ENCODE measurements around the gene SUV39H2.
"Not testable (repeated sequence)": the region's sequence is repeated elsewhere in the genome, so short reads cannot be mapped to it uniquely, and the experiment has no call there.

SUV39H2 gene

DNA sequence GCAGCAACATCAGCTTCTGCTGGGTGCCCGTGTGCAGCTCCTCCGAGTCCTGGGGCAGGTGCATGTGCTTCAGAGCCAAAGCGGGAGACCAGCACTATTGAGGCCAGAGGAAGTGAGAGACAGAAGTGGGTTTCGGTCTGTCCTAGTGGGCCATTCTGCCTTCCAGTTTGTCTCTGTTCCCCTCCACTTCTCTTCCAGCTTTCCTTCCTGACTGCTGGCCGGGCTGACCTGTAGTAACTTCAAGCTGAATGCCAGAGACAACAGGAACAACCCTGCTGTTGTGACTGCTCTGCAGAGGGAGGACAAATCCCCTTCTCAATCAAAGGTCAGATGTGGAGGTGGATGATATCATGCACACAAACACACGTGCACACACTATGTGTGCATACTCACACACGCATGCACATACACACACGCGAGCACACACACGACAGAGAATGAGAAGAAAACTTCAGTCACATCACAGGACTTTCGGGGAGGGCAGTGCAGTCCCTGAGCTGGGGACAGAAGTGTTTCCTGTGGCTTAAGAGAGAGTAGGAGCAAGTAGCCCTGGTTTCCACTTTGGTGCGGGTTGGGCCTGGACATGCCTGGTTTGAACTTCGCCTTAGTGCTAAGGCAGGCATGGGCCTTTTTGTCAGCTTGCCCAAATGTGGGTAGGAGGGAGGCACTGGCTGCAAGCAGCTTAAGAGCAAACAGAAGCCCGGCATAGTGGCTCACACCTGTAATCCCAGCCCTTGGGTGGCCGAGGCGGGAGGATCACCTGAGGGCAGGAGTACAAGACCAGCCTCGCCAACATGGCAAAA, 63.7 kb downstream of the SUV39H2 start:
- DNase-seq: not testable (repeated sequence)

DNA sequence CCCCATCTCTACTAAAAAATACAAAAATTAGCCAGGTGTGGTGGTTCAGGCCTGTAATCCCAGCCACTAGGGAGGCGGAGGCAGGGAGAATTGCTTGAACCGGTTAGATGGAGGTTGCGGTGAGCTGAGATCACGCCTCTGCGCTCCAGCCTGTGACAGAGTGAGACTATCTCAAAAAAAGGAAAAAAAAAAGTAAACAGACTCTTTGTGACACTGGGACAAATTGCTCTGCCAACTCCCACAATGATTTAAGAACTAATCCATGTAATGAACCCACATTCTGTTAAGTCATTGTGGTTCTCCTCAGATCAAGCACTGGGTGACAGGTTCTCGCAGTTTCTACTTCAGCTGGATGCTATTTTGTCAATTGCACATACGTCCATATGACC, 64.3 kb downstream of the SUV39H2 start:
- DNase-seq: not testable (repeated sequence)

DNA sequence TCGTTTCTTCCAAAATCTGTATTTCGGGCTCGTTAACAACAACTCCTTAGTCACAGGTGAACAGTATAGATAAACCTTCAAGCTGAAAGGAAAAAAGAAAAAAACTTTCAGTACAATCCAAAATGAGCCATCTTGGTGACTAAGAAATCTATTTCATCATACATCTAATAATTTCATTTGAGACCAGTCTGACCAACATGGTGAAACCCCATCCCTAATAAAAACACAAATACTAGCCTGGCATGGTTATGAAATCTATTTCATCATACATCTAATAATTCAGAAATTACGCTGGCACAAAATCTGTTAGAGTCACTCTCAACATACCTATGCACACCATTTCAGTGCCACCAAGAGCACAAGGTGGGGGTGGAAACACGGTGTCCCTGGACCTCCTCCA, 66.4 kb downstream of the SUV39H2 start:
- DNase-seq: no peak

DNA sequence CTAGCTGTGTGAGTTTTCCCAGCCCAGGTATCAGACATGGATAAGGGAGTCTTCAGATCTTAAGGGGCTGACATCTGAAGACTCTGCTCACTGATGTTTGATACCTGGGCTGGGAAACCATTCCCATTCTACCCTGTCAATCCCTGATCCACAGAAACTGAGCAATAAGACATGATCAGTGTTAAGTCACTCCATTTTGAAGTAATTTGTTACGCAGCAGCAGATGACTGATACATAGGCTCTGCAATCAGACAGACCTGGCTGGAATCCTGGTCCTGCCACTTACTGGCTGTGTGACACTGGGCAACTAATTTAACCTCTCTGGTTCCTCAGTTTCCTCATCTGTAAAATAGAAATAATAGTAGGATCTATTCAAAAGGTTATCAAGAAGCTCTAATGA, 68.6 kb downstream of the SUV39H2 start:
- DNase-seq: no peak

DNA sequence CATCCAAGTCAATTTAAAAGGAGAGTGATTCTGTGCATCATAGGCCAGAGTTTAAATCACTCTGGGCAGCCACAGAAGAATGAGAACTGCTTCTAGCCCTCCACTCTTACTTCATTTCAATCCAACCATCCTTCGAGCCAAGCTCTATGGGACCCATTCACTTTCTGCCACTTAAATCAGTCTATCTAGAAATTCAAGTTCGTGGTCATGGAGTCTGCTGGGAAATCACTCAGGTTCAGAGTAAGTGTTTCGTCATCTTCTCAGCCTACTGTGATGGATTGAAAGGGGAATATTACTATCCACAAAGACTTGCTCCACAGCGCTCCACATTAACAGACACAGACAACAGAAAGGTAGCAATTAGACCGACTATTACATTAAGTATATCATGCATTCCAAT, 70.6 kb downstream of the SUV39H2 start:
- no peak for DNase-seq

DNA sequence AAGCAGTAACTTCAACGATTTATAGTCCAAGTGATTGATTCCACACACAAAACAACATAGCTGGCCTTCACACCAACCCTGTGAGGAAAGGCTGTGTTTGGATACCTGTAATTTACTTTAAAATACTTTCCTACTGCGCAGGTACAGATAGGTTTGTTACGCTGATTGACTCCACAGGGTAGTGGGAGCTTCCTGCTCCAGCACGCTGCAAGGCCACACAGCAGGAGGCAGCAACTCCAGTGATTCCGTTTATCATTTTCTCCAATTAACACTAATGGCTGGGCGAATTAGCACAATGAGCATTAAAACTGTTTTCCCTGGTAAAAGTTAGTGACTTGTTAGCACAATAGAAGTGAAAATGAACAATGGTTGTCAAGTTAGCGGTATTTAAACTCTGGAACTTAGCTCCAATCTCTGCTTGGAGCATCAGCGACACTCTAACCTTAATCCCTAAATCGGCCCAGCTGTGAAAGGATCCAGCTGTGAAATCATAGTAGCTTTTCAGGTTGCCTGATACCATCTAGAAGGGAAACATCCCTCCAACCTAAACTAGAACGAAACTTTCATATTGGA, 74.3 kb downstream of the SUV39H2 start:
- DNase-seq: no peak

DNA sequence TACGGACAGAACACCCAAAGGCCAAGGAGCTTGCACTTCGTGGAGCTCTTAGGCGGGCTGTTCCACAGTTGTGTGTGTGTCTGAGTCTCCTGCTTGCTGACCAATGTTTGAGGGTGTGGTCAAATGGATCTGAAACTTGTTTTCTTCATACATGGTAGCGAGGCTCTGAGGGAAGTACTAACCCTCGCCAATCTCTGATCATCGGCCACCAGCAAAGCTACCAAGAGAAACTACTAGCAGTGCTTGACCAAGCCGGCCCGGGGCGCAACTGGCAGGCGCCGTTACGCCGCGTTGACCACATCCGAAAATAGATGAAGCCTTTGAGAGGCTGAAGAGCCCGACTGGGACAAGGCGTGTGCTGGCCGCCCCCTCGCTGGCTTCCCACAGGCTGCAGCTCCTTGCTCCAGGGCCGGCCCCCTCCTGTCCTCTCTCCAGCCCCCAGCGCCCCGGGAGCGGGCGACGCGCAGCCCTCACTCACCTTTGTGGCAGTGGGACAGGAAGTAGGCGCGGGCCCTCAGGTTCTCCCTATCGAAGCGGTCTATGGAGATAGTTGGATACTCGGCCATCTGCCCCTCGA, 74.8 kb downstream of the SUV39H2 start:
- no peak for DNase-seq

Measured in NCI-H2029 treated with DMSO at 0.1 percent for 48 hours (cell line).